Testis (tissue), 2 donors: Measurements from ENCODE around the gene PTPN2.

Experiments used
- CTCF ChIP-seq, 3 experiments: fragments of 450-650 bp in 2 of 3; fragments of 200-600 bp in 1 of 3; sonication (generic) in 1 of 3; IDR thresholded peaks; one replicate each; pipeline ENCODE4 v1.5.1; 2016 to 2019; ENCODE audit warnings: antibody characterized with exemption in 3 of 3, mild to moderate bottlenecking in 2 of 3, moderate library complexity in 1 of 3
- POLR2A ChIP-seq: fragments of 450-650 bp; IDR thresholded peaks from one replicate; pipeline ENCODE4 v1.6.1; 2017; ENCODE audit warnings: antibody characterized with exemption, mild to moderate bottlenecking, moderate library complexity

DNA sequence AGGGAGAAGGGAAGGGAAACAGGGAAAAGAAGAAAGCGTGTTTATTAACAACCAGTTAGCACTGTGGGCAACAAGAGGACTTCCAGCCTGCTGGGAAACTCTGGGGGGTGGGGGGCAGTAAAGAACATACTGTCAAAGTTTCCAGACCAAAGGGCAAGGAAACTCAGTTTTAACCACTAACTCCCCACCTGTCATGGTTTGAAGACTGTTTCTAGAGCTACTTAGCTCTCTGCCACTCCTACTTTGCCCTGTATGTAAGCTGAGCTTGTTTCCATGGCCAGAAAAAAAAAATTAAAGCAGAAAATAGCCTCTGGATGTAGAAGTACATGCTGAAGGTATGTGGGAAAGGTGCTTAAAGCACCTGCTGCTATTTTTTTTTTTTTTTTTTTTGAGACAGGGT is 11.0 kb upstream of the PTPN2 start:
- TF ChIP-seq CTCF (IDR thresholded peaks at IDR 0.05) (no peak), POLR2A (no peak)
